H7 (cell line): ENCODE data around the gene RRM2. TPM values are rescaled to one million over a fixed set of nuclear protein-coding genes. Genes with fewer than 3 reads are reported as not detected.

Source experiments
- DNase-seq: peaks from one replicate; pipeline ENCODE4 v3.0.0; 2012
- H3K27me3 ChIP-seq: 2 replicates; pipeline ENCODE4 v1.6.0; 2011; ENCODE audit warnings: mild to moderate bottlenecking, low read length; ENCODE audit not compliant: control insufficient read depth, insufficient read depth
- H3K36me3 ChIP-seq: replicated peaks from 2 replicates; pipeline ENCODE4 v1.5.1; 2011; ENCODE audit warnings: low read length; ENCODE audit not compliant: control insufficient read depth, insufficient read depth
- H3K4me3 ChIP-seq: 2 replicates; pipeline ENCODE4 v1.5.1; 2011; ENCODE audit warnings: low read depth, mild to moderate bottlenecking, control low read depth, low read length, moderate library complexity; ENCODE audit not compliant: insufficient read depth
- total RNA-seq: library from RNA; depleted of rRNA; stranded (reverse); fragments of >200 nt; shearing (Covaris generic); gene quantifications from 2 replicates; pipeline ENCODE4 v1.2.3, GENCODE V29; 2014

Gene RRM2
- total RNA-seq, 1 experiment from 2014 or later: 71.9 TPM

- Histone ChIP-seq H3K4me3 (no peak overlapping the region), H3K27me3 (no peaks in the 10 kb centered on the region), H3K36me3 (no peaks in the 10 kb centered on the region; the same call in 1 of the 2 replicates)
- DNase-seq: peak; percentile 35
These were observed 41.3 kb downstream of the RRM2 start for GRCh38 chr2:10163498-10164486.

DNA sequence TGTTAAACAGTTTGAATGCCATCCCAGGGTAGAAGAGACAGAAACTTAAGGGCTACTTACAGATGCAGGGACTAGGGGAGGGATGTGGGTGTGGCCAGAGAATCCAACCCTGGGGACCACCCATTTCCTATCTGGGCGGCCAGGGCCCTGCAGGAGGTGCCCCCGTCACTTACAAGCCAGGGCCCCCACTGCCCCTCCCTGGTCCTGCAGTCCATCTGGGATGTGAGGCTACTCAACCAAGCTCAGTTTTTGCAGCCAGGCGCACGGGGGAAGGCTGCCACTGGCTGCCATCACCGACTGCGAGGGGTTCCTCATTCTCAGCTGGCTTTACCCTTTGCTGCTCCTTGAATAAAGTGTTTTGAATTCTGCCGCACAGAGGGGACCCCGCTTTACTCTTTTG, 42.1 kb downstream of the RRM2 start:
- no peak for DNase-seq
- H3K27me3 ChIP-seq: no peaks in the 10 kb centered on the region
- no peak overlapping the region for H3K4me3 ChIP-seq
- H3K36me3 ChIP-seq: no peaks in the 10 kb centered on the region; the same call in 1 of the 2 replicates

DNA sequence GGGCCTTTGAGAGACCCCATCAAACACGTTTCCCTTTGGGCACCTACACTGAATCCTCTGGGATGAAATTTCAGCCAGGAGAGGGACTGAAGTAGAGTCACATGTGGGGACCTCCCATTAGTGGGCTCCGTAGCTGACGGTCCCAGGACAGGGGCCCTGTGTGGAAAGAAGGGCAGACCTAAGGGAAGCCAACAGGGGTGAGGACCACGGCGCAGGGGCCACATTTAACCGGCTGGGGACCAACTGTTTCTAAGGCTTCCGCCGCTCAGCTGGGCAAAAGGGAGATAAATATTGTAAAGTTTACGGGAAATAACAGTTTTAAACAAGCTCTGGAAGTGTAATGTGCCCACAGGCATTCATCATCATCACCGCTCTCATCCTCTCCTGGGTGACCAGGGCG, 42.7 kb downstream of the RRM2 start:
- H3K36me3 ChIP-seq: no peaks in the 10 kb centered on the region; the same call in 1 of the 2 replicates
- H3K27me3 ChIP-seq: no peaks in the 10 kb centered on the region
- no peak overlapping the region for H3K4me3 ChIP-seq
- peak; percentile 22 for DNase-seq

- Histone ChIP-seq H3K36me3 (no peaks in the 10 kb centered on the region; the same call in 1 of the 2 replicates), H3K4me3 (no peak overlapping the region), H3K27me3 (no peaks in the 10 kb centered on the region)
- DNase-seq: peak; percentile 42
These were observed 43.5 kb downstream of the RRM2 start for GRCh38 chr2:10165861-10166675.

DNA sequence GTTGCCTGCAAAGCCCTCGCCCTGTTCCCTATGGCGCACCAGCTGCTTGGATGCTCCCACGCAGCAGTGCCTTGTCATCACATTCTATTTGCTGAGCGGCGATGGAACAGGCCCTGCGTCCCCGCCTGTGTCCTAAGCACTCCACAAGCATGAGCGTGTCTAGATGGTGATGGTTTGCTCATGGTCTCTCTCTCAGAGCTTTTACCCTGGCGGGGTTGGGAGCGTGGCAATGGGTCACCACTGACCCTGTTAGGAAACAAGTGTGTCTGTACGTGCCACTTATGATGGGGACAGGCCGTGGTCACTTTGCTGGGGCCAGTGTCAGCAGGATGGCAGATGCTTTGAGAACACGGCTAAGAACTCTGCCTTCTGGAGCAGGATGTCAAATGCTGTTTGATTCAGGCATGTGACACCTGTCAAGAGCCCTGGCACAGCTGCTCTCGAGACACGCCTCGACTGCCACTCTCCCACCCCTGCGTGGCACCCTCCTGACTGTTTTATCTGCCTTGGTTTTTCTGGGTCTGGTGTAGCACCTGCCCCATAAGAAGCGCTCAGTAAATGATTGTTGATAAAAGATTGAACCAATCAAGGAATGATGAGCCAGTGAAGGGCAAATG, 44.2 kb downstream of the RRM2 start:
- H3K4me3 ChIP-seq: no peak overlapping the region
- H3K27me3 ChIP-seq: no peaks in the 10 kb centered on the region
- DNase-seq: peak; percentile 28
- no peaks in the 10 kb centered on the region; the same call in 1 of the 2 replicates for H3K36me3 ChIP-seq

DNA sequence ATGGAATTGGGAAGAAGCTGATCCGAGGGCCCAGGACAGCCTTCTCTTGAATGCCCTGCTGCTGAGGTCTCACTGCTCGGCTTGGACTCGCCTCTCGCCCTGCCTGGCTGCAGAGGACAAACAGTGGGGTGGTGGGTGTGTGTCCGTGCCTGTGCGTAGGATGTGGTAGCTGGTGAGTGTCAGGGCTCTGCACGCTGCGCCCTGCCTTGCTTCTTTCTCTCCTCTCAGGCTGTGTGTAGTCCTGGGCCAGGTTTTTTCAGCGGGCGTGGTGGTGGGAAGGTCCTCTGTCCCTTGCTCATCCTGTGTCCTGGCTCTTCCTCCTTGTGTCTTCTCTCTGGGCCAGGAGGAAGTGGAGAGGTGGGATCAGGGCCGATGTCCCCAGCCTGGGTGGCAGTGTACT, 44.8 kb downstream of the RRM2 start:
- H3K36me3 ChIP-seq: no peaks in the 10 kb centered on the region; the same call in 1 of the 2 replicates
- no peak overlapping the region for H3K4me3 ChIP-seq
- no peaks in the 10 kb centered on the region for H3K27me3 ChIP-seq
- DNase-seq: peak; percentile 30

- Histone ChIP-seq H3K27me3 (no peaks in the 10 kb centered on the region), H3K36me3 (no peaks in the 10 kb centered on the region; the same call in 1 of the 2 replicates), H3K4me3 (no peak overlapping the region)
- peak; percentile 31 for DNase-seq
These were observed 45.7 kb downstream of the RRM2 start for GRCh38 chr2:10168221-10168620.

DNA sequence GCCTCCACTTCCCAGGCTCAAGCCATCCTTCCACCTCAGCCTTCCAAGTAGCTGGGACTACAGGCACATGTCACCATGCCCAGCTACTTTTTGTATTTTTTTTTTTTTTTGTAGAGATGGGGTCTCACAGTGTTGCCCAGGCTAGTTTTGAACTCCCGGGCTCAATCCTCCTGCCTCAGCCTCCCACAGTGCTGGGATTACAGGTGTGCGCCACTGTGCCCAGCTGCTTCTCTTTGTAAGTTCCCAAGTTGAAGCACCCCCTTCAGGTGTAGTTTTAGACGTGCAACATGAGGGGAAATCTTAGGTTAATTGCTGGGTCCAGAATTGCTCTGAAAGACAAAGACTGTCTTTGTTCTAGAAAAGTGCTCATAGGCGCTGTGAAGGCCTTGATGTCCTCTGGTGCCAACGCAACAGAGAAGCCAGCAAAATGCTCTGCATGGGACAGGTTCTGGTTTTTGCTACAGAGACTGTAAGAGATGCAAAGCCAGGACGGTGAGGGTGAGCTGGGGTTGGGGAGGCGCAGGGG, 46.6 kb downstream of the RRM2 start:
- Histone ChIP-seq H3K4me3 (no peak overlapping the region), H3K36me3 (no peaks in the 10 kb centered on the region; the same call in 1 of the 2 replicates), H3K27me3 (no peaks in the 10 kb centered on the region)
- peak; percentile 54 for DNase-seq

GRCh38 chr2:10169581-10169980, 47.0 kb downstream of the RRM2 start:
- H3K36me3 ChIP-seq: no peaks in the 10 kb centered on the region; the same call in 1 of the 2 replicates
- peak; percentile 53 for DNase-seq
- H3K27me3 ChIP-seq: no peaks in the 10 kb centered on the region
- no peak overlapping the region for H3K4me3 ChIP-seq

- peak; percentile 39 for DNase-seq
- Histone ChIP-seq H3K36me3 (no peaks in the 10 kb centered on the region; the same call in 1 of the 2 replicates), H3K27me3 (no peaks in the 10 kb centered on the region), H3K4me3 (no peak overlapping the region)
These were observed 47.7 kb downstream of the RRM2 start for GRCh38 chr2:10170256-10170655.

GRCh38 chr2:10171006-10171800, 48.7 kb downstream of the RRM2 start:
- Histone ChIP-seq H3K27me3 (no peaks in the 10 kb centered on the region), H3K4me3 (no peak overlapping the region), H3K36me3 (no peaks in the 10 kb centered on the region; the same call in 1 of the 2 replicates)
- peak; percentile 43 for DNase-seq

DNA sequence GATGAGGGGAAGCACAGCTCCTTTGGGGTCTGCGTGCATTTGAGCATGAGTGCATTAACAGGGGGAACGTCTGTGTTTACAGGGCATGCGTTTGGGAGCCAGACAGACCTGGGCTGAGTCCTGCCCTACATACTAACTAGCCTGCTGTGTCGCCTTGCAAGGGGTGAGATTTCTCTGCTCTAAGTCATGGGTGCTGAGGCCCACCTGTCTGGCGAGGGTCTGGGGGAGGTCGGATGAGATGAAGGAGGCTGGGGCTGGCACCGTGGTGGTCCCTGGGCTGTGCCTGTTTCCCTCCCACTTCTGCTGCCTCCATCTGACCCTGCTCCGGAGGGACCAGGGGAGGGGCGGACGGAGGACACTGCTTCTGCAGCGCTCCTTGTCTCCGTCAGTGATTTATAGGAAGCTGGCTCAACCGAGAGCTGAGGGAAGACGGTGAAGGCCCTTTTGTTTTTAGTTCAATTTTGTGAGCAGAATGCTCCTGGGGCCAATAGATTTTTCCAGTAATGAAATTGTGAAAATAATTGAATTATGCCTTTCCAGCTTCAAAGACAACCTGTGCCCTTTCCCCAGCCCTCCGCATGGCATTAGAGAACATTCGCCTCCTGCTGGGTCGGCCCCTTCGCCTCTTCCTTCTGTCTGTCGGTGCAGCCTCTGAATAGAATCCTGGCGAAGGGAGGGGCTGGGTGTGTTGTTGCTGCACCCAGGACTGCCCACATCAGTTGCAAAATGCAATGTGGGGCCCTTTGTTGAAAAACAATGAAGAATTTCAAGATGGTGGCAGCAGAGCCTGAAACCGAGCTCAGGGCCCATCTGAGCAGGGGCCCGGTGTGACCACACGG, 49.7 kb downstream of the RRM2 start:
- H3K4me3 ChIP-seq: no peak overlapping the region
- peak; percentile 76 for DNase-seq
- no peaks in the 10 kb centered on the region for H3K27me3 ChIP-seq
- no peaks in the 10 kb centered on the region; the same call in 1 of the 2 replicates for H3K36me3 ChIP-seq
